Measurements from ENCODE around the gene GAK.
A peak's percentile ranks its signal among the peaks of the same experiment; 100 is the strongest.
"Not testable (repeated sequence)": the region's sequence is repeated elsewhere in the genome, so short reads cannot be mapped to it uniquely, and the experiment has no call there.

GAK gene

DNA sequence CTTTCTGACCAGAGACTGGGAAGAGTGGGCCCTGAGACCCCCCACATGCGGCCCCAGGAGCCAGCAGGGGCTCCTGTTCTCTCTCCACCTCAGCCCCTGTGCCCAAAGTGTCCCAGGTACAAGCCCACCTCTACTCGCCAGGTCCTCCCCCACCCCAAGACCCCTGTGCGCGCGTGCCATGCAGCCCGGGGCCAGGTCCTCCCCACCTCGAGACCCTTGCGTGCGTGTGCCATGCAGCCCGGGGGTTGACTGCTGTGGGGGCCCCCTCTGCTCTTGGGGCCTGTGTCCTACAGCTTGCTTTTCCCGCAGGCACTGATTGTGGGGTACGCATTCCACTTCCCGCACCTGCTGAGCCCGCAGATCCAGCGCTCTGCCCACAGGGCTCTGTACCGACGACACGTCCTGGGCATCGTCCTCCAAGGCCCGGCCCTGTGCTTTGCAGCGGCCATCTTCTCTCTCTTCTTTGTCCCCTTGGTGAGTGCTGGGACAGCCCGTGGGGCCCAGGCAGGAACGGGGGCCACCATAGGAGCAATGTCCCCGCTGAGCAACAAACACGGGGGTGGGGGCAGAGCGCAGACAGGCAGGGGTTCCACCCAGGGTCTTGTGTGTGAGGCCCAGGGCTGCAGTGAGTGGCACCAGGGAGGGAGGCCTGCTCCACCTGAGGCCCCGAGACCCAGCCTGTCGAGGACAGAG is 20.9 kb upstream of the GAK start:
- no peak for DNase-seq (ENCODE audit: low spot score)

DNA sequence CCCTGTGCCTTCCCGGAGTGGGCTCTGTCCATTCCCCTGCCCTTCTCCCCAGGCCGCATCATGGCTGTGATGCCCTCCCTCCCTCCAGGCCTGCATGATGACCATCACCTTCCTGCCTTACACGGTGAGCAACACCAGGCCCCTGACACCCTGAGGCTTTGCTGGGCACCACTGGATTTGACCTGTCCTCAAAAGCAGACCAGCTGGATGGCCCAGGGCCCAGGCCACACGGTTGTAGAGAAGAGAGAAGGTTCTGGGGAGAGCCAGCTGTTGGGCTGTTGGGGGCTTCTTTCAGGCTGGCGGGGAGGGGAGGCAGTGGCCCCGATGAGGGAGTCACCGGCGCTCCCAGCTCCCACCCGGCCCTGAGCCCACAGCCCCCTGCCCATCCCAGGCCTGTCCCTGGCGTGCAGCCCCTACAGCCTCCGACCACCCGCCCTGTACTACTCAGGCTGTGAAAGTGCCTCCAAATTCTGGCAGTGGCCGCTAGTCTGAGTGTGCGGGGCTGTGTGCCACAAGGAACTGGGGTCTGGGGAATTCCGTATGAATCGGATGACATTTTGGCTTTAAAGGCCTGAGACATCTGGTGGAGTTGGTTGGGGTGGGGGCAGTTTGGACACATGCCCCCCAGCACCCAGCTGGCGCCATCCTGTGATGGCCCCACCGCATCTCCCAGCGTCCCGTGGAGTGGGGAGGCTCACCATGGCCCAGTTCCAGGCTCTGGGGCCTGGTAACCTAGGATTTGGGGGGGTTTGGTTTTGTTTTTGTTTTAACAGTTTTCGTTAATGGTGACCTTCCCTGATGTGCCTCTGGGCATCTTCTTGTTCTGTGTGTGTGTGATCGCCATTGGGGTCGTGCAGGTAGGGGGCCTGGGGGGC is 19.7 kb upstream of the GAK start:
- DNase-seq (ENCODE audit: low spot score), result peak; percentile 10

DNA sequence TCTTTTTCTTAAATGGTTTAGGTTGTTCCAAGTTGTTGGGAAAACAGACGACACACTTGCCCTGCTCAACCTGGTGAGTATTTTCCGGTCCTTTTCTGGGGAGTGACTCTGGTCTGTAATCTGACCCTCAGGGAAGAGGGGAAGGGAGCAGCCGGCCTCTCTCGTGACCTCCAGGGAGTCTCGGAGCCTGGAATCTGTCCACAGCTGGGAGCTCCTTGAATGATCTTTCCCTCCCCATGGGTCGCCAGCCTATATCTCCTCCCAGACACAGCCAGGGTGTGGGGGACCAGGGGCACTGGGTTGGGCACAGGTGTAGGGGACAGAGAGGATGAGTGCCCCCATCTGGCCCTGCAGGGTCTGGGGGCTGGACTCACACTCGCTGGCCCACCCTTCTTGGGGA is 19.1 kb upstream of the GAK start:
- DNase-seq (ENCODE audit: low spot score), result peak; percentile 24

DNA sequence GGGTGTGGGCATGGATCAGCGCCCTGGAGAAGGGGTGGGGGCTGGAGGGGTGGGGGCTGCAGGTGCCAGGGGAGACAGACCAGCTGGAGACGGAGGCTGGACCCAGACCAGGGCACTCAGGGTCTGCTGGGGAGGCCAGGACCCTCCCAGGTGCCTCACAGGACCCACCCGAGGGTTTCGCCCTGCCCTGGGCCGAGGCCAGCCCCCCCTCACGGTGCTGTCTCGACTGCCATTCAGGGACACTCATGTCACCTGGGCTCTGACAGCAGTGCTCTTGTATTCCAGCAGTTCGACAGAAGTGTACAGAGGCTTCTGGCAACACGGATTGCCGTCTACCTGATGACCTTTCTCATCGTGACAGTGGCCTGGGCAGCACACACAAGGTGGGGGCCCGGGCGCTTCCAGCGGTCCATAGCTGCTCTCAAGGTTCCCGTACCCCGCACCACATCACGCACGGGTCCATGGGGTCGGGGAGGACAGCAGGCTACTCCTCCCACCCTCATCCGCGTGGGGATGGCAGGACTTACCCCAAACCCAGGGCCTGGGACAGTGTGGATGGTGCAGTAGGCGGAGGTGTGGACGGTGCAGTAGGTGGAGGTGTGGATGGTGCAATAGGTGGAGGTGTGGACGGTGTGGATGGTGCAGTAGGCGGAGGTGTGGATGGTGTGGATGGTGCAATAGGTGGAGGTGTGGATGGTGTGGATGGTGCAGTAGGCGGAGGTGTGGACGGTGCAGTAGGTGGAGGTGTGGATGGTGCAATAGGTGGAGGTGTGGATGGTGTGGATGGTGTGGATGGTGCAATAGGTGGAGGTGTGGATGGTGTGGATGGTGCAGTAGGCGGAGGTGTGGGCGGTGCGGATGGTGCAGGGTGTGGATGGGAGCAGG is 18.3 kb upstream of the GAK start:
- DNase-seq (ENCODE audit: low spot score), result no peak

DNA sequence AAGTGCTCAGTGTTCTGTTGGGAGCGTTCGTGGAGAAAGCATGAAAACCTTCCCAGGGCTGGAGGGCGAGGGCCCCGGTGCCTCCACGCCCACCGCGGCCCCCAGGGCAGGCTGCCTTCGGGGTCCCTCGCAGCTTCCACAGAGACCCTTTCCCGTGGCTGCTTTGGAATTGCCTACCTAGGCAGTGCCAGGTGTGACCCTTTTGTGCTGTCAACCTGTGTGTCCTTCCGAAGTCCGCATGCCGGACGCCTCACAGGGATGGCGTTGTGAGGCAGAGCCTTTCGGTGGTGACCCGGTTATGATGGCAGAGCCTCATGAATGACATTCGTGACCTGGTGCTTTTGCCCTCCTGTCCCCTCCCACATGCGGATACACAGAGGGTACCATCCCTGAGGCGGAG is 17.5 kb upstream of the GAK start:
- no peak for DNase-seq (ENCODE audit: low spot score)

DNA sequence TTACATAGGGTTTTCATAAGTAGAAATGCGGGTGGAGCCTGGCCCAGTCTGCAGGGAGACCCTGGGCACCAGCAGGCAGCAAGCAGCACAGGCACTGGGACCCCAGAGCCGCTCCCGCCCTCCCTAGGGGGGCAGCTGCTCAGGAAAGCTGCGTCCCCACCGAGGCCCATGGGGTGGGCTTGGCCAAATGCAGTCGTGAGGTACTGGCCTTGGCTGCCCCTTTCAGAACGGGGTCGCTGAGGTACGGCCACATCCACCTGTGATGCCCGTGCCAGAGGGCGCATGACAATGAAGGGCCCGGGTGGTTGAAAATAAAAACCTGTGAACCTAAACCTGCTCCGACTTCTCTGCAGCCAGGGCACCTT is 16.8 kb upstream of the GAK start:
- DNase-seq (ENCODE audit: low spot score), result peak; percentile 10

DNA sequence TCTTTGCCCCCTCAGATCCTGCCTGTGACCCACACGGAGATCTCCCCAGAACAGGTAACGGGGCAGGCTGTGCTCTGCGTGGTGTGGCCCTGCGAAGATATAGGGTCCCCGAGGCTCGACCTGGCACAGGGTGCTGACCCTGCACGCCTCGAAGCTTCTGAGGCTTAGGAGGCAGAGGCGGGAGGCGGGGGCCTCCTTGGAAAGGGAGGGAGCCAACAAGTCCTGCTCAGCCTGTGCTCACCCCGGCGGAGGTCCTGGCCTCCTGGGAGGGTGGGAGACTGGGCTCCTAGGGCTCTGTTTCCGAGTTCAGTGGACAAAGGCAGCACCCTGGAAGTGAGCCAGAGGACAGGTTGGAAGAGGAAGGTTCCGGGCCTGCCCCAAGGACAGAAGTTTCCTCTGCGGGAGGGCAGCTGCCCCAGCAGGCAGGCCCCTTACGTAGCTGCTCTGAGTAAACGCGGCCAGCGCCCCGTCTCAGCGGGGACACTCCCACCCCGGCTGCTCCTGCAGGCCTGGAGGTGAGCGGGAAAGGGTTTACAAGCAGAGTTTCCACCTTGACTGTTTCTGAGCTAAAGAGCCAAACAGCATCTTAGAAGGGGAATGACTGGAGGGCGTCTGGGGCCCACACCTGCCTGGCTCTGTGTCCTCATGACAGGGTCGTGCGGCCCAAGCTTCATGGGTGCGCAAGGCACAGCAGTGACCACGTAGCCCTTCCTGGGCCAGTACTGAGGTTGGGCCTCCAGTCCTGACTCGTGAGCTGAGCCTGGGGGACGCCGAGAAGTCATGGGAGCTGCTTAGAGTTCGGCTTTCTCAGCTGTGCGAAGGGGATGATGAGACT is 16.2 kb upstream of the GAK start:
- DNase-seq (ENCODE audit: low spot score), result peak; percentile 10

DNA sequence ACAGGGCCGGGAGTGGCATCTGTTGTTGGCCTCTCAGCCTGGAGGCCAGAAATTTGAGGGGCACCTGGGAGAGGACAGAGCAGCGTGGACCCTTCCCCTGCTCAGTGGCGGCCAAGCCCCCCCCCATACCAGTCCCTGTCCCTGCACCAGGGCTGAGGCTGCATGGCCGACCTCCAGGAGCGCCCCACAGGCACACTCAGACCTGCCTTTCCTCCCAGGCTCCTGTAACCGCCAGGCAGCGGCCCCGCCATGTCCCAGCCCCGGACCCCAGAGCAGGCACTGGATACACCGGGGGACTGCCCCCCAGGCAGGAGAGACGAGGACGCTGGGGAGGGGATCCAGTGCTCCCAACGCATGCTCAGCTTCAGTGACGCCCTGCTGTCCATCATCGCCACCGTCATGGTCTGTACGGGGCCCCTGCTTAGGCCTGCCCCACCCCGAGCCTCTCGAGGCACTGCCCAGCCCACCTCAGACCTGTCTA is 15.4 kb upstream of the GAK start:
- DNase-seq (ENCODE audit: low spot score), result peak; percentile 13

DNA sequence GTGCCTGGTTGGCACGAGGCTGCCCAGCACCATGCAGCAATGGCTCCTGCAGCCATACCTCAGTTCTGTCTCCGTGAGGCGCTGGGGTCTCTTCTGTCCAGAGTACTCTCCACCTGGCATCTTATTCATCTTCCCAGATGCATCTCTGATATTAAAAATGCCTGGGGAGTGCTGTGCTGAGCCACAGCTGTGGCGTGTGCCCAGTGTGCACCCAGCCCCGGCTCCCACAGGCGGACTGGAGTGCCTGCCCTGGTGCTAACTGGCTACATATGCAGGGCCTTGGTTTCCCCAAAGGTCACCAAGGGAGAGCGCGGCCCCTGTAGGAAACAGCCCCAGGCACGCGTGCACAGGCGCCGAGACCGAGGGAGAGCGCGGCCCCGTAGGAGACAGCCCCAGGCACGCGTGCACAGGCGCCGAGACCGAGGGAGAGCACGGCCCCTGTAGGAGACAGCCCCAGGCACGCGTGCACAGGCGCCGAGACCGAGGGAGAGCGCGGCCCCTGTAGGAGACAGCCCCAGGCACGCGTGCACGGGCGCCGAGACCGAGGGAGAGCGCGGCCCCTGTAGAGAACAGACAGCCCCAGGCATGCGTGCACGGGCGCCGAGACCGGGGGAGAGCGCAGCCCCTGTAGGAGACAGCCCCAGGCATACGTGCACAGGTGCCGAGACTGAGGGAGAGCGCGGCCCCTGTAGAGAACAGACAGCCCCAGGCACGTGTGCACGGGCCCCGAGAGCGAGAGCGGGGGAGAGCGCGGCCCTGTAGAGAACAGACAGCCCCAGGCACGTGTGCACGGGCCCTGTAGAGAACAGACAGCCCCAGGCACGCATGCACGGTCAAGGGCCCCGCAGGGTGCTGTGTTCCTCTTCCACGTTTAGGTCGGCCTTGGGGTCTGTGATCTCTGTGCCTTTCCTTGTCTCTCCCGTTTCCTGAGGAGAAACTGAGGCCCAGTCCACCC is 14.7 kb upstream of the GAK start:
- DNase-seq (ENCODE audit: low spot score), result peak; percentile 7

DNA sequence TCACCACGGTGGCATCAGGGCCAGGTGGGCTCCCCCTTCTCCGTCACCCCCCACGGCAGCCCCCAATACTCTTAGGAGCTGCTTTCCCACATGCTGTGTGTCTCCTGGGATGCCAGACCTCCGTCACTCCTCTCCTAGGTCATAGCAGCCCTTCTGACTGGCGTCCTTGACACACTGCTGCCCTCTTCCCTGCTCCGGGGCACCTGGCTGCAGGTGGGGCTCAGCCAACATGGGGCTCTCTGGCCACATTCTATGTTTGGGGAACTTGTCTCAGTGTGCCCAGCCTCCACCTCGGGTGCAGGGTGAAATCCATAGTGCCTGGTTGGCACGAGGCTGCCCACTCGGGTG is 14.0 kb upstream of the GAK start:
- peak; percentile 22 for DNase-seq (ENCODE audit: low spot score)

DNA sequence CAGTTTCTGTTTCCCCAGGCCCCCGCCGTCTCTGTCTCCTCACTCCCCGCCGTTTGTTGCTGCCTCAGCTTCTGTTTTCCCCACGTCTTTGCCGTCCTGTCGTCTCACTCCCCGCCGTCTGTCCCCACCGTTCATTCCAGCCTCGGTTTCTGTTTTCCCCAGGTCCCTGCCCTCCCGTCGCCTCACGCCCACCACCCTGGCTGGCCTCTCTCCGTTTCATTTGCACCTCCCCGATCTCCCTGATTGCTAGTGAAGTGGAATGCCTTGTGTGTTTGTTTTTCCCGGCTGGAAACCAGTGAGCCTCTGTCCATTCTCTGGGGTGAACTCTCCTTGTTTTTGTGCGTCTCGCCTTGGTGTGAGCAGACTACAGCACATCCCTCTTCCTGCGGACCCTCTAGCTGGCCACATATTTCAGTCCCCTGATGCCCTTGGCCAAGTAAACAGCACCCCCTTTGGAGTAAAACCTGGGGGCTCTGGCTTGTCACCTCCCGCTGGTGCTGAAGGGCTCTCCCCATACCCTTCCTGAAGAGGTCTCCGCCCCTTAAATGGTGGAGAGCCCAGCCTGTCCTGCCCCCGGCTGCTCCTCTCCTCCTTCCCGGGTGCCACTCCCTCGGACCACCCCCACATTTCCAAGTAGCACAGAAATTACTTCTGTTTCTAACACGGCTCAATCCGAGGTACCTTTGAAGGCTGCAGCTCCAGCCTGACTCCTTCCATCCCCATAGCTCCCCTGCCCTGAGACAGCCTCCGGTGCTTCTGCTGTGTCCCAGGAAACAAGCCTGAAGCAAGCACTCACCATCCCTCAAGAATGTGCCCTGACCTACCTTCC is 13.4 kb upstream of the GAK start:
- peak; percentile 31 for DNase-seq (ENCODE audit: low spot score)

DNA sequence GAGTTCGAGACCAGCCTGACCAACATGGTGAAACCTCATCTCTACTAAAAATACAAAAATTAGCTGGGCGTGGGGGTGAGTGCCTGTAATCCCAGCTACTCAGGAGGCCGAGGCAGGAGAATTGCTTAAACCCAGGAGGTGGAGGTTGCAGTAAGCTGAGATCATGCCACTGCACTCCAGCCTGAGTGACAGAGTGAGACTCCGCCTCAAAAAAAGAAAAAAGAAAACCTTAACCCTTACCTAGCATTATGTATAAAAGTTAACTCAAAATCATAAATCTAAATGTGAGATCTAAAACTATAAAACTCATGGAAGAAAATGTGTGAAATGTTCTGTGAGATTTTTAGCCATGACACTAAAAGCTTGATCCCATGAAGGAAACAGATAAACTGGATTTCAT is 7.4 kb upstream of the GAK start:
- DNase-seq (ENCODE audit: low spot score), result not testable (repeated sequence)

DNA sequence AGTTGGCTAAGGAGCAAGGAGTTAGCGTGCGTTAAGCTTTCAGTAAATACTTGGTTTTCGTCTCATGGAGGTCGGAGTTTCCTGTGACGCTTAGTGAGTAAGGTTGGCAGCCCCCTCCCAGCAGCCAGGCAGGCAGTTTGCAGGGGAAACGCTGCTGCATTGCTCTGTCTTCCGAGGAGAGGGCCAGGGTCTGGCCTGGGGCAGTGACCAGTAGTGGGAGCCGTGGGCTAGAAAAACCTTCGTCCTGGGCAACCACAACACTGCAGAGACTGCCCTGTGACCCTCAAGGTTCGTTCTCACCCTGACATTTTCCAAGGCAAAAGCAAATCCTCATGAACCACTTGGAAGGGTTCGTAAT is 576 bp upstream of the GAK start:
- DNase-seq (ENCODE audit: low spot score), result no peak

DNA sequence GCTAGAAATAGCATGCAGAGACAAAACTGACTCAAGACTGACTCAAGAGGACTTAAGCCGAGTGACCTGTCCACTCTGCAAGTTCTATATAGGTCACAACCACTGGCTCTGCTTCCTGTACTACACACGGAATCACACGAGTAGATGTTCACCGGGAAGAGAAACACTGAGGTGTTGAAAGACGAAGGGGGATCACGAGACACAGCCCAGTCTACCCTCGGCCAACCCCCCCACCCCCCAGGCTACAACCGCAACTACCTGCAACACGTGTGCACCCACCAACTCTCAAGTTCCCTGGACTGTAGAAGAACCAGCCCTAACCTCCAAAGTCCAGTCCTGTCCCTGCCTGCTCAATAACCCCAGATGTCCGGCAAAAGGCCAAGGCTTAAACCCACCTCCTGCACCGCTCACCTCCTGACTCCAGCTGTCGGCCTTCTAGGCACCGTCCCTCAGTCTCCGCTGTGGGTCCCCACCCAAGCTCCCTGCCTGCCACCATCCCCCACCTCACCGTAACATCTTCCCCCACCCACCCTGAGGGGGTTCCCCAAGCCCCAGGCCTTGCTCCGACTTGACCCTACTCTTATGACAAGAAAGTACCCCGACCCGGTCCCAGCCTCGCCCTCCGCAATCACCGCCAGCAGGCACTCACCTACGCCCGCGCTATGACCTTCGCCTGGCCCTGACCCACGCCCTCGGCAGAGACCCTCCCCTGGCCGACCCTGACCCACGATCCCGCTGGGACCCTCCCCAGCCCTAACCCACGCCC is 739 bp downstream of the GAK start:
- DNase-seq (ENCODE audit: low spot score), result no peak

DNA sequence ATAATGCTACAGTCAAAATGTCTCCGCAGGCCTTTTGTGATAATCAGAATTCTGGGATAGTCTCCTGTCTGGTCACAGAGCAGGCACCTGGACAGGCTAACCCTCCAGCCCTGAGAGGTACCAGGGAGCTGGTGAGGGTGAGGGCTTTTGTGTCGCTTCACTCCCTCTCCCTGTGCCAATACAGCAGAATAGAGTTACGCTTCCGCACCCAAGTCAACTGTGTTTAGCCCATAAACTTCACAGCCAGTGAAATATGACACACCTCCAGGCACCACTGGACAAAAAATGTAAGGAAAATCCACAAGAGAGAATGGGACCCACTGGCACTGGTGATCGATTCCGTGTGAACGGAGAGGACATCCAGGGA is 1.3 kb downstream of the GAK start:
- DNase-seq (ENCODE audit: low spot score), result no peak

DNA sequence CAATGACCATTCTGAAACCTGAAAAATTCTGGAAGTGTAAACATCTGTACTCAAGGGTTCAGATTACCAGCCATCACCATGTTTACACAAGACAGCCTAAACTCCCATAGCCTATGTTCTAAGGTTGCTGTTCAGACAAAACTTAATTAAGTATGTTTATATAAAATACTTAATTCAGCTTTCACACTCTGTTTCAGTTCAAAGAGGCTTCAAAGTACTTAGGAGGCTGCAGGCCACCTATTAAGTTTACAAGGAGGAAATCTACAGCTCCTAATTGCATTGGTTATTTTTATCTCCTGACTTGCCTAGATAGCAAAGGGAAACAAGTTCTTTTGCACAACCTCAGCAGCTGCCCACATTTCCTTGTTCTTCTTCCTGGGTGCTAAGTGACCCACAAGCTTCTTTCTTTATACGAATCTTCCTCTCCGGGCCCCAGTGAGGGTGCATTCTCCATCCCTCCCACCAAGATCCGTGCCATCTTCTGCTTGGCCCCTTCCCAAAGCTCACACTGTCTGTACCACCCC is 2.0 kb downstream of the GAK start:
- DNase-seq (ENCODE audit: low spot score), result no peak

DNA sequence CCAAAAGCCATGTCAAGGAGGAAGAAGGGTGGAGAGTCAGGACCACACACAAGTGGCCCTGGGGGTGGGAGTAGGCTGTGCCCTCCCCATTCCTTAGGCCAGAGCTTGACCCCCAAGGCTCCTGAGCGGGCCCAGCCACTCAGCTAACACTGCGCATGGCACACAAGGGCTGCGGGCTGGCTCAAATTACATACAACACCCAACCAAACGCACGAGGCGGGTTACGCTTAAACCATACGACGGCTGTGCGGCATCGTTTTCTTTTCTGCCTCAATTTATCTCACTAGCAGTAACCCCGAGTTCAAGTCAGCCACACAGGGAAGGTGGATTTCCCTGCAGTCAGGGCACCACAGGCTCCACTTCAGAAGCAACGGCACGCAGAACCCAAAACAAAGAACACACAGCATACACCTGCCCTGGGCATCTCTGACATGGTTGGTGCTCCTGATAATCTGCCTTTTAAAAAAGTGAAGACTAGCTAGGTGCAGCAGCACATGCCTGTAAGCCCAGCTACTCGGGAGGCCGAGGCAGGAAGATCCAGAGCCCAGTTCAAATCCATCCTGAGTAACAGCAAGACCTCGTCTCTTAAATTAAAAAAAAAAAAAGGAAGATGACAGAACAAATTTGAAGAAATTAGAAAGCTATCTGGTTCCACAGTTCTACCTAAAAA is 2.9 kb downstream of the GAK start:
- no peak for DNase-seq (ENCODE audit: low spot score)

DNA sequence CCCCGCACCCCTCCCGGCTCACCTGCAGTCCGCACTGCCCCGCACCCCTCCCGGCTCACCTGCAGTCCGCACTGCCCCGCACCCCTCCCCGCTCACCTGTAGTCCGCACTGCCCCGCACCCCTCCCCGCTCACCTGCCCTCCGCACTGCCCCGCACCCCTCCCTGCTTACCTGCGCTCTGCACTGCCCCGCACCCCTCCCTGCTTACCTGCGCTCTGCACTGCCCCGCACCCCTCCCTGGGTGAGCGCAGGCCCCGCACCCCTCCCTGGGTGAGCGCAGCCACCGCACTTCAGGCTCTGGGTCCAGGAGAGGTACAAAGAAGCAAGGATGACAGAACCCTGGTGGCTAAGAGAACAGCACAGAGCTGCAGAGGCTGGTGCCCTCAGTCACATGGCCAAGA is 4.5 kb downstream of the GAK start:
- not testable (repeated sequence) for DNase-seq (ENCODE audit: low spot score)

All from iPS-NIHi11 (cell line).